ENCODE data around the gene DIABLO. TPM values are rescaled to one million over a fixed set of nuclear protein-coding genes. Genes with fewer than 3 reads are reported as not detected.

DIABLO gene
- total RNA-seq, 1 donor from 2014 or later: 50.1 TPM

- H3K27me3 Mint-ChIP-seq (ENCODE audit: unreplicated experiment): no peaks in the 10 kb centered on the region
- DNase-seq (ENCODE audit: low spot score): no peak
- no peak overlapping the region for H3K27ac Mint-ChIP-seq (ENCODE audit: unreplicated experiment)
- no peak overlapping the region for H3K4me3 Mint-ChIP-seq (ENCODE audit: unreplicated experiment)
- no peaks in the 10 kb centered on the region for H3K4me1 Mint-ChIP-seq (ENCODE audit: unreplicated experiment)
- peaks cover 11% of the 10 kb centered on the region for H3K36me3 Mint-ChIP-seq (ENCODE audit: low read depth, unreplicated experiment)
- no peak for TF ChIP-seq CTCF (IDR thresholded peaks at IDR 0.05; ENCODE audit: unreplicated experiment)
- no peaks in the 10 kb centered on the region for H3K9me3 Mint-ChIP-seq (ENCODE audit: unreplicated experiment)
These were observed 6.8 kb upstream of the DIABLO start for GRCh38 chr12:122232691-122233090.

DNA sequence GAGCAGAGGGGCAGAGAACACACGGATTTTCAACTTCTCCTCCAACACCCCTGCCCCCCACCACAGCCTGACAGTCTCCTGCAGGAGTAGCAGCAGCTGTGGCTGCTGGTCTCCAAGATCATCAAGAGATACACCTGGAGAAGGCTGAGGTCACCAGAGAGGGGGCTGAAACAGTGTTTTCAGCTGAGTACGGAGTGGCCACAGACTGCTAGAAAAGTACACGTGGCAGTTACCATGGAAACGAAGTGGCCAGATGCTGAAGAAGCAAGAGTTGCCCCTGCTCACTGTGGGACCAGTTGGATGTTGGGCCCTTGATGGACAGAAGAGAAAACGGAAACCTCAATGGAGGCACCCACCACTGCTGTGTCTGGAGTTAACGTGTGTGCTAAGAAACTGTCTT lies 4.9 kb upstream of the DIABLO start:
- Mint-ChIP-seq H3K36me3 (ENCODE audit: low read depth, unreplicated experiment) (peaks cover 10% of the 10 kb centered on the region), H3K4me3 (ENCODE audit: unreplicated experiment) (no peak overlapping the region), H3K9me3 (ENCODE audit: unreplicated experiment) (no peaks in the 10 kb centered on the region), H3K27ac (ENCODE audit: unreplicated experiment) (no peak overlapping the region), H3K27me3 (ENCODE audit: unreplicated experiment) (peaks cover 3% of the 10 kb centered on the region), H3K4me1 (ENCODE audit: unreplicated experiment) (no peaks in the 10 kb centered on the region)
- TF ChIP-seq CTCF (IDR thresholded peaks at IDR 0.05; ENCODE audit: unreplicated experiment): no peak
- DNase-seq (ENCODE audit: low spot score): no peak

GRCh38 chr12:122228092-122228491 lies 2.2 kb upstream of the DIABLO start:
- H3K27ac Mint-ChIP-seq (ENCODE audit: unreplicated experiment): no peak overlapping the region
- no peak for TF ChIP-seq CTCF (IDR thresholded peaks at IDR 0.05; ENCODE audit: unreplicated experiment)
- H3K27me3 Mint-ChIP-seq (ENCODE audit: unreplicated experiment): peaks cover 3% of the 10 kb centered on the region
- H3K4me1 Mint-ChIP-seq (ENCODE audit: unreplicated experiment): peaks cover 7% of the 10 kb centered on the region
- H3K4me3 Mint-ChIP-seq (ENCODE audit: unreplicated experiment): peak overlapping the region; percentile 49
- peaks cover 13% of the 10 kb centered on the region for H3K36me3 Mint-ChIP-seq (ENCODE audit: low read depth, unreplicated experiment)
- DNase-seq (ENCODE audit: low spot score): no peak
- H3K9me3 Mint-ChIP-seq (ENCODE audit: unreplicated experiment): no peaks in the 10 kb centered on the region

GRCh38 chr12:122227341-122227740 lies 1.5 kb upstream of the DIABLO start:
- peaks cover 7% of the 10 kb centered on the region for H3K4me1 Mint-ChIP-seq (ENCODE audit: unreplicated experiment)
- peak overlapping the region; percentile 8 for H3K4me3 Mint-ChIP-seq (ENCODE audit: unreplicated experiment)
- no peak for TF ChIP-seq CTCF (IDR thresholded peaks at IDR 0.05; ENCODE audit: unreplicated experiment)
- H3K27ac Mint-ChIP-seq (ENCODE audit: unreplicated experiment): no peak overlapping the region
- H3K9me3 Mint-ChIP-seq (ENCODE audit: unreplicated experiment): no peaks in the 10 kb centered on the region
- H3K36me3 Mint-ChIP-seq (ENCODE audit: low read depth, unreplicated experiment): peaks cover 11% of the 10 kb centered on the region
- H3K27me3 Mint-ChIP-seq (ENCODE audit: unreplicated experiment): peaks cover 3% of the 10 kb centered on the region
- DNase-seq (ENCODE audit: low spot score): no peak

DNA sequence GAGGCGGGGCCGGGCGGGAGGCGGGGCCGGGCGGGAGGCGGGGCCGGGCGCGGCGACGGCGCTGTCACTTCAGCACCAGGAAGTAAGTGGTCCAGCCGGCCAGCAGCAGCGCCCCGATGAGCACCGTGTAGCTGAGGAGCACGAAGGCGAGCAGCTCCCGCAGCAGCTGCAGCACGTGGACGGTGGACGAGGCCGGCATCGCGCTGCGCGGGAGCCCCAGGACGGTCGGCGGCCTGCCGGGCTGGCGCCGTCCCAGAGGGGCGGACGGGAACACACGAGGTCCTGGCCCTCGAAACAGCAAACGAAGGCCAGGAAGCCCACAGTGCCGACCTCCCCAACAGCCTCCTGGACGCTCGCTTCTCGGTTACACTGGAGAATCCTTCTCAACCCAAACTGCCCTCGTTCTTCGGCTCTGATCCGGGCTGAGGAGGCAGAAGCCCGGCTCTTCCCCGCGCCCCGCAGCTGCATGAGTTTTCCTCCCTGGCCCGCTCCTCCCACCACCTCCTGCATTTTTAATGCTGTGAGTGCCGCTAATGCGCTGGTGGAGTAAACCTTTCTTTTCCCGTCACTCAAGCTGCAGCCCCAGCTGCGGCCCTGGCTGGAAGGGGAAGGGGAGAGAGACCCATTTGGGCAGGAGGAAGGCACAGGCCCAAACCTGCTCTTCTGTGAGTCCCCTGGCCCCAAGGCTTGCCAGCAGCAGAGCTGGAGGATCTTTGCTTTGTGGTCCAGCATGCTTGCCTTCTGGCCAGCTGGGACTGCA lies 694 bp upstream of the DIABLO start:
- Mint-ChIP-seq H3K36me3 (ENCODE audit: low read depth, unreplicated experiment) (peaks cover 9% of the 10 kb centered on the region), H3K4me3 (ENCODE audit: unreplicated experiment) (no peak overlapping the region), H3K4me1 (ENCODE audit: unreplicated experiment) (peaks cover 7% of the 10 kb centered on the region), H3K27ac (ENCODE audit: unreplicated experiment) (no peak overlapping the region), H3K27me3 (ENCODE audit: unreplicated experiment) (peaks cover 3% of the 10 kb centered on the region), H3K9me3 (ENCODE audit: unreplicated experiment) (no peaks in the 10 kb centered on the region)
- no peak for DNase-seq (ENCODE audit: low spot score)
- no peak for TF ChIP-seq CTCF (IDR thresholded peaks at IDR 0.05; ENCODE audit: unreplicated experiment)
